Keratinocyte (primary cell): ENCODE results near the gene ANKRD62. TPM values are rescaled to one million over a fixed set of nuclear protein-coding genes. Genes with fewer than 3 reads are reported as not detected.
A peak's percentile ranks its signal among the peaks of the same experiment; 100 is the strongest.
"Not testable (repeated sequence)": the region's sequence is repeated elsewhere in the genome, so short reads cannot be mapped to it uniquely, and the experiment has no call there.

Experiments used
- DNase-seq: peaks from one replicate; pipeline ENCODE4 v3.0.0-alpha.2; 2011; ENCODE audit warnings: low read depth, missing footprints, low spot score
- FAIRE-seq: peaks from 2 replicates; lab custom pipeline; 2011; peaks lifted over from hg19 to GRCh38; lab: Jason Lieb, UNC
- H2AFZ ChIP-seq: 2 replicates; pipeline ENCODE4 v1.6.0; 2012; ENCODE audit warnings: low read length, control low read depth, inconsistent platforms; ENCODE audit not compliant: control insufficient read depth
- H3K27ac ChIP-seq: 2 replicates; pipeline ENCODE4 v1.5.1; 2011; ENCODE audit warnings: low read length; ENCODE audit not compliant: control insufficient read depth, insufficient read depth
- H3K27me3 ChIP-seq: 3 replicates; pipeline ENCODE4 v1.6.0; 2011; ENCODE audit warnings: low read length; ENCODE audit not compliant: control insufficient read depth, insufficient read depth; ENCODE audit errors: extremely low read depth
- H3K36me3 ChIP-seq, 2 experiments: 2 replicates in 1 of 2; 3 replicates in 1 of 2; pipeline ENCODE4 v1.5.1; 2011; ENCODE audit warnings: low read length in 2 of 2, mild to moderate bottlenecking in 1 of 2; ENCODE audit not compliant: control insufficient read depth in 2 of 2, insufficient read depth in 2 of 2; ENCODE audit errors: extremely low read depth in 1 of 2
- H3K4me1 ChIP-seq: 3 replicates; pipeline ENCODE4 v1.5.1; 2011; ENCODE audit warnings: low read length; ENCODE audit not compliant: control insufficient read depth, insufficient read depth; ENCODE audit errors: extremely low read depth
- H3K4me2 ChIP-seq: 3 replicates; pipeline ENCODE4 v1.6.0; 2011; ENCODE audit warnings: low read depth, low read length; ENCODE audit not compliant: control insufficient read depth, insufficient read depth; ENCODE audit errors: extremely low read depth
- H3K4me3 ChIP-seq, 3 experiments: fragments of 200-600 bp in 1 of 3; sonication (generic) in 1 of 3; 2 replicates in 2 of 3; 3 replicates in 1 of 3; pipeline ENCODE4 v1.5.1; 2011 to 2016; ENCODE audit warnings: low read length in 3 of 3, mild to moderate bottlenecking in 3 of 3, control low read depth in 2 of 3, inconsistent platforms in 1 of 3, low read depth in 1 of 3, mixed read lengths in 1 of 3, mixed run types in 1 of 3, moderate library complexity in 1 of 3; ENCODE audit not compliant: control insufficient read depth in 2 of 3, insufficient read depth in 2 of 3; ENCODE audit errors: extremely low read depth in 1 of 3
- H3K79me2 ChIP-seq: 2 replicates; pipeline ENCODE4 v1.6.0; 2012; ENCODE audit warnings: low read length; ENCODE audit not compliant: control insufficient read depth, insufficient read depth
- H3K9ac ChIP-seq: 3 replicates; pipeline ENCODE4 v1.6.0; 2011; ENCODE audit warnings: low read length; ENCODE audit not compliant: control insufficient read depth, insufficient read depth; ENCODE audit errors: extremely low read depth
- H3K9me1 ChIP-seq: 3 replicates; pipeline ENCODE4 v1.6.0; 2011; ENCODE audit warnings: low read length; ENCODE audit not compliant: control insufficient read depth, insufficient read depth; ENCODE audit errors: extremely low read depth
- H3K9me3 ChIP-seq: 2 replicates; pipeline ENCODE4 v1.5.1; 2012; ENCODE audit warnings: low read depth, low read length; ENCODE audit not compliant: control insufficient read depth
- H4K20me1 ChIP-seq: 3 replicates; pipeline ENCODE4 v1.6.0; 2011; ENCODE audit warnings: low read length; ENCODE audit not compliant: control insufficient read depth, insufficient read depth; ENCODE audit errors: extremely low read depth
- CTCF ChIP-seq, 3 experiments: IDR thresholded peaks in 1 of 3; conservative IDR thresholded peaks in 1 of 3; optimal IDR thresholded peaks in 1 of 3; 2 replicates in 2 of 3; 3 replicates in 1 of 3; pipeline versions ENCODE3 to v1.5.1; 2011; ENCODE audit warnings: low read length in 3 of 3, mild to moderate bottlenecking in 3 of 3, moderate library complexity in 2 of 3, control low read depth in 1 of 3, inconsistent platforms in 1 of 3; ENCODE audit not compliant: insufficient read depth in 2 of 3; ENCODE audit errors: extremely low read depth in 1 of 3
- EZH2 ChIP-seq: IDR thresholded peaks from one replicate; pipeline ENCODE4 v1.6.1; 2012; ENCODE audit warnings: inconsistent platforms, mild to moderate bottlenecking, low read length, moderate library complexity
- dilution Hi-C: fragments of 300-500 bp; cut with MboI; formaldehyde crosslinking; loops from one replicate; pipeline ENCODE4 v1.7.0; 2020; ENCODE audit warnings: low sequenced_read_pairs; ENCODE audit not compliant: extremely low pct_ligation_motif_present
- polyA plus RNA-seq, 5 experiments: library from polyadenylated mRNA; depleted of rRNA in 3 of 5; stranded (reverse) in 3 of 5; stranded (forward) in 1 of 5; unstranded in 1 of 5; fragments of >200 nt; gene quantifications; 1 replicate in 1 of 5; 2 replicates in 3 of 5; 3 replicates in 1 of 5; pipeline versions ENCODE4 v1.2.1 to v1.2.3, GENCODE V29; 2011 to 2012; ENCODE audit warnings: missing spikeins in 2 of 5, low read depth in 1 of 5, low replicate concordance in 1 of 5

ANKRD62 gene
- polyA plus RNA-seq, 1 donor (not counting 4 experiments of a cell fraction or from before 2014, with no cell fraction given): not detected

- no peaks in the 10 kb centered on the region for H3K79me2 ChIP-seq
- H3K27me3 ChIP-seq: no peaks in the 10 kb centered on the region
- H2AFZ ChIP-seq: no peak overlapping the region
- no peaks in the 10 kb centered on the region for H3K36me3 ChIP-seq
- dilution Hi-C loops: no loop called here
- no peak overlapping the region for H3K9ac ChIP-seq
- no peak overlapping the region for H3K27ac ChIP-seq
- H3K9me1 ChIP-seq: no peaks in the 10 kb centered on the region
- H3K4me3 ChIP-seq: no peak overlapping the region
- H3K4me2 ChIP-seq: no peak overlapping the region
- no peak for DNase-seq
- no peaks in the 10 kb centered on the region for H4K20me1 ChIP-seq
- H3K4me1 ChIP-seq: no peaks in the 10 kb centered on the region
- TF ChIP-seq CTCF (optimal IDR thresholded peaks at IDR 0.05 in 1 of 3, IDR thresholded peaks at IDR 0.05 in 1 of 3, conservative IDR thresholded peaks at IDR 0.05 in 1 of 3; ENCODE audit: extremely low read depth in 1 of 3, insufficient read depth in 2 of 3, low read length in 3 of 3): peak in 1 of 3 experiments; percentile 45
- no peak for TF ChIP-seq EZH2
- no peaks in the 10 kb centered on the region for H3K9me3 ChIP-seq
- no peak for FAIRE-seq
These were observed 27.8 kb downstream of the ANKRD62 start for GRCh38 chr18:12121175-12122042.

- dilution Hi-C loops, H3K9me1 ChIP-seq, H4K20me1 ChIP-seq, H3K4me1 ChIP-seq, H3K9me3 ChIP-seq, H3K27me3 ChIP-seq, H3K36me3 ChIP-seq, H3K9ac ChIP-seq, H3K27ac ChIP-seq, H3K4me2 ChIP-seq, H3K4me3 ChIP-seq, H3K79me2 ChIP-seq, DNase-seq, H2AFZ ChIP-seq, FAIRE-seq: not testable (repeated sequence)
These were observed 28.4 kb downstream of the ANKRD62 start for GRCh38 chr18:12122043-12122389.

DNA sequence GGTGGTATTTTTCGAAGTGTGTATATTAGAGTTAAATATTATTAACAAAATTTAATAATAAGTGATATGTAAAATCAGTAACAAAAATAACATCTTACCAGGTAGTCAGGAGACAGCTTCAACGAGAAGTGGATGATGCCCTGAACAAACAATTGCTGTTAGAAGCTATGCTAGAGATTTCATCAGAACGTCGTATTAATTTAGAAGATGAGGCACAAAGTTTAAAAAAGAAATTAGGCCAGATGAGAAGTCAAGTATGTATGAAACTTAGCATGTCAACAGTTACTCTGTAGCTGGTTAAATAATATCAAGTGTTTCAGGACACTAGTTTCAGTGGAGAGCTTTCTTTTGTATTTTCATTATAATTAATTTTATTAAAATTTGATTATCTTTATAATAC, 34.0 kb downstream of the ANKRD62 start:
- H2AFZ ChIP-seq, H3K9ac ChIP-seq, dilution Hi-C loops, H3K4me2 ChIP-seq, H3K27me3 ChIP-seq, H3K9me3 ChIP-seq, H4K20me1 ChIP-seq, FAIRE-seq, H3K79me2 ChIP-seq, H3K9me1 ChIP-seq, H3K4me3 ChIP-seq, H3K27ac ChIP-seq, DNase-seq, H3K4me1 ChIP-seq, H3K36me3 ChIP-seq: not testable (repeated sequence)

GRCh38 chr18:12138831-12139230, 45.2 kb downstream of the ANKRD62 start:
- H3K4me3 ChIP-seq, H3K79me2 ChIP-seq, H3K9me1 ChIP-seq, H3K9ac ChIP-seq, dilution Hi-C loops, H2AFZ ChIP-seq, H3K36me3 ChIP-seq, DNase-seq, FAIRE-seq, H3K27me3 ChIP-seq, H3K27ac ChIP-seq, H3K4me2 ChIP-seq, H3K4me1 ChIP-seq, H3K9me3 ChIP-seq, H4K20me1 ChIP-seq: not testable (repeated sequence)
